ENCODE measurements around the gene LNP1.

DNA sequence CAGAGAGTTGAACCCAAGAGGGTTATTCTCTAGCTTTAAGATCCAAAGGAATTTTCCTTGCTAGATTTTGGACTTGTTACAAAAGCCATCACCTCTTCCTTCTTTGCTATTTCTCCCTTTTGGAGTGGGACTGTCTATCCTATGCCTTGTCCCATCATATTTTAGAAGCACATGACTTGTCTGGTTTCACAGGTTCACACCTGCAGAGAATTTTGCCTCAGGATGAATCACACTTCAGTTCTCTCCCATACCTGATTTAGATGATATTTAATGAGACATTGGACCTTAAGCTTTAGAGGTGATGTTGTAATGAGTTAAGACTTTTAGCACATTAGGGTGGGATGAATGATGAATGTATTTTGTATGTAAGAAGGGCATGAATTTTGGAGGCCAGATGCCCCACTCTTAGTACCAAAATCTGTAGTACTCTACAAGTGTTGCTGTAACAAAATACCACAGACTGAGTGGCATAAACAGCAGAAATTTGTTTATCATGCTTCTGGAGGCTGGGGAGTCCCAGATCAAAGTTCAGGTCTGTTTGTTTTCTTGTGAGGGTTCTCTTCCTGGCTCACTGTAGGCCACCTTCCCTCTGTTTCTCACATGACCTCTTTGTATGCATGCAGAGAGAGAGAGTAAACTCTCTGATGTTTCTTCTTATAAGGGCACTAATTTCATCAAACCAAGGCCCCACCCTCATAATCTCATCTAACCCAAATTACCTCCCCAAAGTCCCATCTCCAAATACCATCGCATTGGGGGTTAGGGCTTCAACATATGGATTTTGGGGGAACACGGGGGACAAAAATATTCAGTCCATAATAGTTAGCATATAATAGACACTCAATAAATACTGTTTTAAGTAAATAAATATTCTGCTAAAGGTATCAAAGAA, 10.0 kb downstream of the LNP1 start:
- TF ChIP-seq MYC (IDR thresholded peaks at IDR 0.05; ENCODE audit: borderline replicate concordance, low read length) (no peak), SMC3 (IDR thresholded peaks at IDR 0.05) (no peak), POLR2AphosphoS2 (conservative IDR thresholded peaks at IDR 0.05; ENCODE audit: low read length) (no peak), POLR2A (IDR thresholded peaks at IDR 0.05; ENCODE audit: low read length) (no peak)
- TF ChIP-seq, protein P1, sequence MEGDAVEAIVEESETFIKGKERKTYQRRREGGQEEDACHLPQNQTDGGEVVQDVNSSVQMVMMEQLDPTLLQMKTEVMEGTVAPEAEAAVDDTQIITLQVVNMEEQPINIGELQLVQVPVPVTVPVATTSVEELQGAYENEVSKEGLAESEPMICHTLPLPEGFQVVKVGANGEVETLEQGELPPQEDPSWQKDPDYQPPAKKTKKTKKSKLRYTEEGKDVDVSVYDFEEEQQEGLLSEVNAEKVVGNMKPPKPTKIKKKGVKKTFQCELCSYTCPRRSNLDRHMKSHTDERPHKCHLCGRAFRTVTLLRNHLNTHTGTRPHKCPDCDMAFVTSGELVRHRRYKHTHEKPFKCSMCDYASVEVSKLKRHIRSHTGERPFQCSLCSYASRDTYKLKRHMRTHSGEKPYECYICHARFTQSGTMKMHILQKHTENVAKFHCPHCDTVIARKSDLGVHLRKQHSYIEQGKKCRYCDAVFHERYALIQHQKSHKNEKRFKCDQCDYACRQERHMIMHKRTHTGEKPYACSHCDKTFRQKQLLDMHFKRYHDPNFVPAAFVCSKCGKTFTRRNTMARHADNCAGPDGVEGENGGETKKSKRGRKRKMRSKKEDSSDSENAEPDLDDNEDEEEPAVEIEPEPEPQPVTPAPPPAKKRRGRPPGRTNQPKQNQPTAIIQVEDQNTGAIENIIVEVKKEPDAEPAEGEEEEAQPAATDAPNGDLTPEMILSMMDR (IDR thresholded peaks at IDR 0.05): no peak
- TF ChIP-seq, protein P2, sequence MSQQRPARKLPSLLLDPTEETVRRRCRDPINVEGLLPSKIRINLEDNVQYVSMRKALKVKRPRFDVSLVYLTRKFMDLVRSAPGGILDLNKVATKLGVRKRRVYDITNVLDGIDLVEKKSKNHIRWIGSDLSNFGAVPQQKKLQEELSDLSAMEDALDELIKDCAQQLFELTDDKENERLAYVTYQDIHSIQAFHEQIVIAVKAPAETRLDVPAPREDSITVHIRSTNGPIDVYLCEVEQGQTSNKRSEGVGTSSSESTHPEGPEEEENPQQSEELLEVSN (IDR thresholded peaks at IDR 0.05; ENCODE audit: borderline replicate concordance, low read depth): no peak
